ENCODE results near the gene DNAJB5. TPM values are rescaled to one million over a fixed set of nuclear protein-coding genes. Genes with fewer than 3 reads are reported as not detected.

DNAJB5 gene
- total RNA-seq, 1 donor from 2014 or later, result 6.9 TPM

GRCh38 chr9:34957492-34958410 is 31.8 kb upstream of the DNAJB5 start, which contains the start of gene PHF24:
TSS of gene PHF24 (plus strand) at chr9:34958285. CDS start at chr9:34971299, 13,014 bp downstream.
- no peaks in the 10 kb centered on the region for H3K36me3 ChIP-seq
- H3K4me3 ChIP-seq, result peak within 1 kb of the TSS; percentile 36 to 59
- no peaks in the 10 kb centered on the region for H3K27me3 ChIP-seq
- DNase-seq (ENCODE audit: extremely low spot score in 2 of 2), result no peak
- H3K27ac ChIP-seq, result no peak within 1 kb of the TSS
- H3K9me3 ChIP-seq, result no peaks in the 10 kb centered on the region
- intact Hi-C loops (cut with DNase I), result no loop called here
- TF ChIP-seq POLR2AphosphoS5 (IDR thresholded peaks at IDR 0.05; ENCODE audit: insufficient read depth in 1 of 2, low read depth in 1 of 2) (no peak), POLR2A (IDR thresholded peaks at IDR 0.05) (no peak), CTCF (IDR thresholded peaks at IDR 0.05) (no peak)
- peaks cover 14% of the 10 kb centered on the region for H3K4me1 ChIP-seq

- DNase-seq (ENCODE audit: extremely low spot score in 2 of 2), result no peak
- Histone ChIP-seq H3K4me3 (peak overlapping the region; percentile 32 to 59), H3K36me3 (no peaks in the 10 kb centered on the region), H3K4me1 (peaks cover 14% of the 10 kb centered on the region), H3K9me3 (no peaks in the 10 kb centered on the region), H3K27me3 (no peaks in the 10 kb centered on the region), H3K27ac (no peak overlapping the region)
- TF ChIP-seq POLR2A (IDR thresholded peaks at IDR 0.05) (no peak), CTCF (IDR thresholded peaks at IDR 0.05) (no peak), POLR2AphosphoS5 (IDR thresholded peaks at IDR 0.05; ENCODE audit: insufficient read depth in 1 of 2, low read depth in 1 of 2) (no peak)
- intact Hi-C loops (cut with DNase I), result no loop called here
These were observed 31.0 kb upstream of the DNAJB5 start for GRCh38 chr9:34958411-34958982.

GRCh38 chr9:34959461-34959860 is 30.1 kb upstream of the DNAJB5 start:
- Histone ChIP-seq H3K27ac (no peak overlapping the region), H3K9me3 (no peaks in the 10 kb centered on the region), H3K4me3 (no peak overlapping the region), H3K4me1 (peaks cover 14% of the 10 kb centered on the region), H3K27me3 (no peaks in the 10 kb centered on the region), H3K36me3 (no peaks in the 10 kb centered on the region)
- TF ChIP-seq POLR2A (IDR thresholded peaks at IDR 0.05) (no peak), CTCF (IDR thresholded peaks at IDR 0.05) (no peak), POLR2AphosphoS5 (IDR thresholded peaks at IDR 0.05; ENCODE audit: insufficient read depth in 1 of 2, low read depth in 1 of 2) (no peak)
- DNase-seq (ENCODE audit: extremely low spot score in 2 of 2), result no peak
- intact Hi-C loops (cut with DNase I), result no loop called here

GRCh38 chr9:34961574-34962490 is 27.7 kb upstream of the DNAJB5 start:
- no peak for TF ChIP-seq POLR2AphosphoS5 (IDR thresholded peaks at IDR 0.05; ENCODE audit: insufficient read depth in 1 of 2, low read depth in 1 of 2)
- TF ChIP-seq CTCF (IDR thresholded peaks at IDR 0.05), result no peak
- TF ChIP-seq POLR2A (IDR thresholded peaks at IDR 0.05), result no peak
- no peaks in the 10 kb centered on the region for H3K27me3 ChIP-seq
- no peak overlapping the region for H3K27ac ChIP-seq
- no peaks in the 10 kb centered on the region for H3K36me3 ChIP-seq
- peaks cover 14% of the 10 kb centered on the region for H3K4me1 ChIP-seq
- intact Hi-C loops (cut with DNase I), result no loop called here
- no peak overlapping the region for H3K4me3 ChIP-seq
- no peaks in the 10 kb centered on the region for H3K9me3 ChIP-seq
- no peak for DNase-seq (ENCODE audit: extremely low spot score in 2 of 2)
